D341Med (cell line): ENCODE measurements around the gene EHBP1L1.

Experiments
- DNase-seq: peaks from one replicate; pipeline ENCODE4 v3.0.0; 2012; ENCODE audit warnings: low spot score

The EHBP1L1 gene

GRCh38 chr11:65616575-65617001, 40.7 kb downstream of the EHBP1L1 start:
- DNase-seq, result no peak

- no peak for DNase-seq
Measured at GRCh38 chr11:65617136-65617850, 41.4 kb downstream of the EHBP1L1 start.

DNA sequence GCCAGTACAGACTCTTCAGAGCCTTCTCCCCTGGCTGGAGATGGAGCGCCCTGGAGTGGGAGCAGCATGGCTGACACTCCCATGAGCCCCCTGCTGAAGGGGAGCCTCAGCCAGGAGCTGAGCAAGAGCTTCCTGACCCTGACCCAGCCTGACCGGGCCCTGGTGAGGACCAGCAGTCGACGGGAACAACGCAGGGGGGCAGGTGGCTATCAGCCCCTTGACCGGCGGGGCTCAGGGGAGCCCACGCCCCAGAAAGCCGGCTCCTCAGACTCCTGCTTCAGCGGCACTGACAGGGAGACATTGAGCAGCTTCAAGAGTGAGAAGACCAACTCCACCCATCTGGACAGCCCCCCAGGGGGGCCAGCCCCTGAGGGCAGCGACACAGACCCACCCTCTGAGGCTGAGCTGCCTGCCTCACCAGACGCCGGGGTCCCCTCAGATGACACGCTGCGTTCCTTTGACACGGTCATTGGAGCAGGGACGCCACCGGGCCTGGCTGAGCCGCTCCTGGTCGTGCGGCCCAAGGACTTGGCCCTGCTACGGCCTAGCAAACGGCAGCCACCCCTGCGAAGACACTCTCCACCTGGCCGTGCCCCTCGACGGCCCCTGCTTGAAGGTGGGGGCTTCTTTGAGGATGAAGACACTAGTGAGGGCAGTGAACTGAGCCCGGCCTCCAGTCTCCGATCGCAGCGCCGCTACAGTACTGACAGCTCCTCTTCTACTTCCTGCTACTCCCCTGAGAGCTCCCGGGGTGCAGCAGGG, 42.3 kb downstream of the EHBP1L1 start:
- no peak for DNase-seq

GRCh38 chr11:65618763-65619162, 42.9 kb downstream of the EHBP1L1 start:
- no peak for DNase-seq

- DNase-seq, result no peak
Measured at GRCh38 chr11:65619281-65619928, 43.6 kb downstream of the EHBP1L1 start.

DNA sequence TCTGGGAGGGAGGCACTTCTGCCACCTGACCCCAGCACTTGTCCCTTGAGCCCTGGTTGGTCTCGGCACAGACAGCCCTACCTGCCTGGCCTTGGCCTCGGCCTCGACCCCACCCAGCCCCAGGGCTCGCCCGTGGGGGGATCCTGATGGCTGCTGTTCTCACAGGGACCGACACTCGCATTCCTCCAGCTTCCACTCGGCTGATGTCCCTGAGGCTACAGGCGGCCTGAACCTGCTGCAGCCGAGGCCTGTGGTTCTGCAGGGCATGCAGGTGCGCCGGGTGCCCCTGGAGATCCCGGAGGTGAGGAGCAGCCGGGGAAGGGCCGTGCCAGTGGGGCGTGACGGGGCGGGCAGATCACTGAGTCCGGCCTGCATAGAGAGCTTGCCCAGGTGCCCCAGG, 44.8 kb downstream of the EHBP1L1 start:
- no peak for DNase-seq

- DNase-seq, result no peak
Measured at GRCh38 chr11:65621460-65621859, 45.6 kb downstream of the EHBP1L1 start.

DNA sequence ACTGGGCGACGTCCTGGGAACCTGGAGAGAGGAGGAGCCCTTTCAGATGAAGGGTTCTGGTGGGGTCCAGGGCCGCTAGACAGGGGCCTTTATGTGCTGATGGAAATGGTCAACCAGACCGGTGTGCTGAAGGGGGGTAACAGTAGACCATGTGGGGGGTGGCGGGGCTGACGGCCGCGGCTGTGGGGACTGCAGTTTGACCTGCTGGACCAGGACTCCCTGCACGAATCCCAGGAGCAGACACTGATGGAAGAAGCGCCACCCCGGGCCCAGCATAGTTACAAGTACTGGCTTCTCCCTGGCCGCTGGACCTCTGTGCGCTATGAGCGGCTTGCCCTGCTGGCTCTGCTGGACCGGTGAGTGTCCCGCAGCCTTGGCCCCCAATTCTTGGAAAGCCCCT, 46.2 kb downstream of the EHBP1L1 start:
- DNase-seq, result no peak

DNA sequence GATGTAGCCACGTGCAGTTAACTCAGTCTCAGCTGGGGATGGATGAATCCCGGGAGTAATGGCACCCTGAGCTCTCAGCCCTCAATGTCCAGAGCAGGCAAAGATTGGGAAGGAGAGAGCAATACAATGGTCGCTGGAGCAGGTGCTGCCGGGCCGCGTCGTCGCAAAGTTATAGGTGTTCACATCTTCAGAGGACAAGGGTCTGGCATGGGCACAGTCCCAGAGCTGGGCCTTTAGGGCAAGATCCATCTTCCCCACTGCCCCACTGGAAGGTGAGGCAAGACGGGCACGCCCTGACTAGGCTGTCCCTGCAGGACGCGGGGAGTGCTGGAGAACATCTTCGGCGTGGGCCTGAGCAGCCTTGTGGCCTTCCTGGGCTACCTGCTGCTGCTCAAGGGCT, 47.3 kb downstream of the EHBP1L1 start:
- no peak for DNase-seq

- no peak for DNase-seq
Measured at GRCh38 chr11:65623852-65624616, 48.2 kb downstream of the EHBP1L1 start.

- no peak for DNase-seq
Measured at GRCh38 chr11:65624931-65625627, 49.2 kb downstream of the EHBP1L1 start.

GRCh38 chr11:65625628-65626342, 49.9 kb downstream of the EHBP1L1 start:
- DNase-seq, result peak; percentile 86

DNA sequence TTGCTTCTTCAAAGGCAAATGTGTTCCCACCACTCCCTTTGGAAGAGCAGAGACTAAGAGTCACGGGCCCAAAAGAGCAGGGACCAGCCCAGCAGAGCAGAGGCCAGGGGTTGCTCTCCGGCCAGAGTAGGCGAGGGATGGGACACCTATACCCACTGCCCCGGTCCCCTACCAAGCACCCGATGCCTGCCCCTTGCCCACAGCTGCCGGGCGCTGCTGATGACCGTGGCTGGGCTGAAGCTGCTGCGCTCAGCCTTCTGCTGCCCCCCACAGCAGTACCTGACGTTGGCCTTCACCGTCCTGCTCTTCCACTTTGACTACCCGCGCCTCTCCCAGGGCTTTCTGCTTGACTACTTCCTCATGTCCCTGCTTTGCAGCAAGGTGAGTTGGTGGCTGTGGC, 51.3 kb downstream of the EHBP1L1 start:
- DNase-seq, result no peak

GRCh38 chr11:65629579-65629978, 53.7 kb downstream of the EHBP1L1 start:
- no peak for DNase-seq

DNA sequence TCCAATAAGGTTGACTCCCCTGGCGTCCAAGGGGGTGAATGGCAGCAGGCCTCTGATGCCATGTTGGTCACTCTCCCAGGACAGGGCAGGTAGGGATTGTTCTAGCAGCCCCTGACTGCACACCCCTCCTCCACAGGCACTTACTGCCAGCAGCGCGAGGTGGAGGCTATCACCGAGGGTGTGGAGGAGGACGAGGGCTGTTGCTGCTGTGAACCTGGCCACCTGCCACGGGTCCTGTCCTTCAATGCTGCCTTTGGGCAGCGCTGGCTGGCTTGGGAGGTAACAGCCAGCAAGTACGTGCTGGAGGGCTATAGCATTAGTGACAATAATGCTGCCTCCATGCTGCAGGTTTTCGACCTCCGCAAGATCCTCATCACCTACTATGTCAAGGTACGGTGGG, 54.4 kb downstream of the EHBP1L1 start:
- DNase-seq, result no peak

GRCh38 chr11:65633390-65634108, 57.7 kb downstream of the EHBP1L1 start:
- no peak for DNase-seq

DNA sequence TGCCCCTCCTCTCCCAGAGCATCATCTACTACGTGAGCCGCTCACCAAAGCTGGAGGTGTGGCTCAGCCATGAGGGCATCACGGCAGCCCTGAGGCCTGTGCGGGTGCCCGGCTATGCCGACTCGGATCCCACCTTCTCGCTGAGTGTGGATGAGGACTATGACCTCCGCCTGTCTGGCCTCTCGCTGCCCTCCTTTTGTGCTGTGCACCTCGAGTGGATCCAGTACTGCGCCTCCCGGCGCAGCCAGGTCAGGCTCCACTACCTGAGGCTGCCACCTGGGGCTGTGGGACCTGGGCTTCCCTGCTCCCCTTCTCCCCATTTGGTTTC, 58.2 kb downstream of the EHBP1L1 start:
- no peak for DNase-seq

GRCh38 chr11:65634440-65634839, 58.6 kb downstream of the EHBP1L1 start:
- no peak for DNase-seq

DNA sequence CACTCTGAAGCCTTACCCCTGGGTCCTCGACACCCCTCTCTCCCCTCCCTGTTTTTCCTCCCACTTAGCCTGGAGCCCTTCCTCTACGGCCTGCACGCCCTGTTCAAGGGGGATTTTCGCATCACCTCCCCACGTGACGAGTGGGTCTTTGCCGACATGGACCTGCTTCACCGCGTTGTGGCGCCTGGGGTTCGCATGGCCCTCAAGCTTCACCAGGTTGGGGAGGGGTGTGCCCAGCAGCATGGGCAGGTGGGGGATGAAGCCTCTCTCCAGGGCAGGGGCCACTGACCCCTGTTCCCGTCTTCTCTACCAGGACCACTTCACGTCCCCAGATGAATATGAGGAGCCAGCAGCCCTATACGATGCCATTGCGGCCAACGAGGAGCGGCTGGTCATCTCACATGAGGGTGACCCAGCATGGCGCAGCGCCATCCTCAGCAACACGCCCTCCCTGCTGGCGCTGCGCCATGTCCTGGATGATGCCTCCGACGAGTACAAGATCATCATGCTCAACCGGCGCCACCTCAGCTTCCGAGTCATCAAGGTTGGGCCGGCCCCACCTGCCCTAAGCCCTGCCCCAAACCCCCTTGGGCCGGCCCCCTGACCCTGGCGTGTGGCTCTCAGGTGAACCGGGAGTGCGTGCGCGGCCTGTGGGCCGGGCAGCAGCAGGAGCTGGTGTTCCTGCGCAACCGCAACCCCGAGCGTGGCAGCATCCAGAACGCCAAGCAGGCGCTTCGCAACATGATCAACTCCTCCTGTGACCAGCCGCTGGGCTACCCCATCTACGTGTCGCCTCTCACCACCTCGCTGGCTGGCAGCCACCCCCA, 59.3 kb downstream of the EHBP1L1 start:
- no peak for DNase-seq
